PFSK-1 (cell line): ENCODE measurements around the gene ABCC1.

Experiments
- POLR2AphosphoS5 ChIP-seq: IDR thresholded peaks from 2 replicates; pipeline ENCODE4 v1.6.1; 2012; ENCODE audit warnings: low read depth, mild to moderate bottlenecking, control low read depth, low read length, moderate library complexity
- TF ChIP-seq, protein P1 (sequence below), 2 experiments: IDR thresholded peaks; 2 replicates each; pipeline versions ENCODE4 v1.6.1 to v1.8.0; 2011 to 2012; ENCODE audit warnings: low read depth in 2 of 2, low read length in 2 of 2, control low read depth in 1 of 2, inconsistent platforms in 1 of 2, mild to moderate bottlenecking in 1 of 2, moderate library complexity in 1 of 2; ENCODE audit not compliant: insufficient read depth in 1 of 2

DNA sequence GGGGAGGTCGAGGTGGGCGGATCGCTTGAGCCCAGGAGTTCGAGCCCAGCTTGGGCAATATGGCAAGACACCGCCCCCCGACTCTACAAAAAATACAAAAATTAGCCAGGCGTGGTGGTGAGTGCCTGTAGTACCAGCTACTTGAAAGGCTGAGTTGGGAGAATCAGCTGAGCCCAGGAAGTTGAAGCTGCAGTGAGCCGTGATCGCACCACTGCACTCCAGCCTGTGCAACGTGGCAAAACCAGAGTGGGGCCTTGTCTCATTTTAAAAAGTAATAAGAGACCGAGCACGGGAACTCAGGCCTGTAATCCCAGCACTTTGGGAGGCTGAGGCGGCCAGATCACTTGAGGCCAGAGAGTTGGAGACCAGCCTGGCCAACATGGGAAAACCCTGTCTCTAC, 24.4 kb upstream of the ABCC1 start:
- no peak for TF ChIP-seq POLR2AphosphoS5
- TF ChIP-seq, protein P1, sequence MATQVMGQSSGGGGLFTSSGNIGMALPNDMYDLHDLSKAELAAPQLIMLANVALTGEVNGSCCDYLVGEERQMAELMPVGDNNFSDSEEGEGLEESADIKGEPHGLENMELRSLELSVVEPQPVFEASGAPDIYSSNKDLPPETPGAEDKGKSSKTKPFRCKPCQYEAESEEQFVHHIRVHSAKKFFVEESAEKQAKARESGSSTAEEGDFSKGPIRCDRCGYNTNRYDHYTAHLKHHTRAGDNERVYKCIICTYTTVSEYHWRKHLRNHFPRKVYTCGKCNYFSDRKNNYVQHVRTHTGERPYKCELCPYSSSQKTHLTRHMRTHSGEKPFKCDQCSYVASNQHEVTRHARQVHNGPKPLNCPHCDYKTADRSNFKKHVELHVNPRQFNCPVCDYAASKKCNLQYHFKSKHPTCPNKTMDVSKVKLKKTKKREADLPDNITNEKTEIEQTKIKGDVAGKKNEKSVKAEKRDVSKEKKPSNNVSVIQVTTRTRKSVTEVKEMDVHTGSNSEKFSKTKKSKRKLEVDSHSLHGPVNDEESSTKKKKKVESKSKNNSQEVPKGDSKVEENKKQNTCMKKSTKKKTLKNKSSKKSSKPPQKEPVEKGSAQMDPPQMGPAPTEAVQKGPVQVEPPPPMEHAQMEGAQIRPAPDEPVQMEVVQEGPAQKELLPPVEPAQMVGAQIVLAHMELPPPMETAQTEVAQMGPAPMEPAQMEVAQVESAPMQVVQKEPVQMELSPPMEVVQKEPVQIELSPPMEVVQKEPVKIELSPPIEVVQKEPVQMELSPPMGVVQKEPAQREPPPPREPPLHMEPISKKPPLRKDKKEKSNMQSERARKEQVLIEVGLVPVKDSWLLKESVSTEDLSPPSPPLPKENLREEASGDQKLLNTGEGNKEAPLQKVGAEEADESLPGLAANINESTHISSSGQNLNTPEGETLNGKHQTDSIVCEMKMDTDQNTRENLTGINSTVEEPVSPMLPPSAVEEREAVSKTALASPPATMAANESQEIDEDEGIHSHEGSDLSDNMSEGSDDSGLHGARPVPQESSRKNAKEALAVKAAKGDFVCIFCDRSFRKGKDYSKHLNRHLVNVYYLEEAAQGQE (IDR thresholded peaks at IDR 0.05; ENCODE audit: insufficient read depth in 1 of 2, low read depth in 2 of 2, low read length in 2 of 2) = no peak
